GM12878 (cell line): Measurements from ENCODE around the gene HLA-DMA. TPM values are rescaled to one million over a fixed set of nuclear protein-coding genes. Genes with fewer than 3 reads are reported as not detected.

ENCODE experiments used
- ATAC-seq: fragments of 200-7000 bp; cut with Tn5 transposase; 3 replicates; pipeline ENCODE4 v1.9.1; 2020; ENCODE audit warnings: mild to moderate bottlenecking, moderate library complexity
- BruUV-seq: library from RNA; stranded (reverse); fragments of 400-500 nt; replicated peaks from 2 replicates; lab custom pipeline; 2021; lab: Mats Ljungman, UMichigan
- CTCF ChIA-PET: fragments of 300-600 bp; sonication (Branson Sonifier 250); formaldehyde crosslinking; extraction: SDS; loops from one replicate; lab custom pipeline; 2021; ENCODE audit warnings: inconsistent platforms; lab: Yijun Ruan, JAX
- POLR2A ChIA-PET: fragments of 350-600 bp; formaldehyde crosslinking; extraction: SDS; loops from one replicate; lab custom pipeline; 2021; ENCODE audit warnings: inconsistent platforms; lab: Charles Lee
- RAD21 ChIA-PET: fragments of 300-600 bp; sonication (Branson Sonifier 250); formaldehyde crosslinking; loops from one replicate; lab custom pipeline; 2023; ENCODE audit warnings: antibody characterized with exemption; ENCODE audit not compliant: unreplicated experiment; lab: Charles Lee
- SMC1A ChIA-PET: fragments of 300-600 bp; sonication (Branson Sonifier 250); formaldehyde crosslinking; loops from one replicate; lab custom pipeline; 2023; ENCODE audit not compliant: unreplicated experiment, uncharacterized antibody; lab: Charles Lee
- DNase-seq: peaks from one replicate; pipeline ENCODE4 v3.0.0-alpha.2; 2011; ENCODE audit warnings: low read depth, low spot score
- FAIRE-seq: peaks from 3 replicates; lab custom pipeline; 2011; peaks lifted over from hg19 to GRCh38; lab: Jason Lieb, UNC
- H2AFZ ChIP-seq: 2 replicates; pipeline ENCODE4 v1.6.0; 2011; ENCODE audit warnings: low read depth, low read length, control low read depth; ENCODE audit not compliant: control insufficient read depth
- H3K27ac ChIP-seq: 2 replicates; pipeline ENCODE4 v1.5.1; 2011; ENCODE audit warnings: control low read depth; ENCODE audit not compliant: control insufficient read depth, insufficient read depth
- H3K27me3 ChIP-seq, 2 experiments: replicated peaks in 1 of 2; 2 replicates each; pipeline versions ENCODE4 v1.6.0 to v1.6.1; 2011; ENCODE audit warnings: low read length in 1 of 2; ENCODE audit not compliant: control insufficient read depth in 2 of 2, insufficient read depth in 2 of 2
- H3K36me3 ChIP-seq, 2 experiments: 2 replicates each; pipeline ENCODE4 v1.5.1; 2011; ENCODE audit warnings: low read length in 1 of 2; ENCODE audit not compliant: control insufficient read depth in 2 of 2, insufficient read depth in 2 of 2
- H3K4me1 ChIP-seq: 2 replicates; pipeline ENCODE4 v1.6.1; 2011; ENCODE audit warnings: mild to moderate bottlenecking, low read length, moderate library complexity, mixed read lengths; ENCODE audit not compliant: control insufficient read depth, insufficient read depth
- H3K4me2 ChIP-seq: 2 replicates; pipeline ENCODE4 v1.6.0; 2011; ENCODE audit warnings: control low read depth; ENCODE audit not compliant: control insufficient read depth, insufficient read depth
- H3K4me3 ChIP-seq: fragments of 200-600 bp; sonication (generic); 2 replicates; pipeline ENCODE4 v1.5.1; 2016
- H3K79me2 ChIP-seq: 2 replicates; pipeline ENCODE4 v1.6.0; 2011; ENCODE audit warnings: low read length; ENCODE audit not compliant: control insufficient read depth, insufficient read depth
- H3K9ac ChIP-seq: 2 replicates; pipeline ENCODE4 v1.8.0; 2011; ENCODE audit warnings: low read length, control low read depth, mixed read lengths; ENCODE audit not compliant: control insufficient read depth, insufficient read depth
- H3K9me3 ChIP-seq: replicated peaks from 3 replicates; pipeline ENCODE4 v1.5.1; 2011; ENCODE audit warnings: mild to moderate bottlenecking, low read length; ENCODE audit not compliant: control insufficient read depth, insufficient read depth
- H4K20me1 ChIP-seq: 2 replicates; pipeline ENCODE4 v1.6.0; 2011; ENCODE audit not compliant: control insufficient read depth, insufficient read depth
- ASH2L ChIP-seq: fragments of 300-600, 200-600 bp; sonication (generic); IDR thresholded peaks from 2 replicates; pipeline ENCODE4 v1.6.1; 2017; ENCODE audit warnings: low read depth, mild to moderate bottlenecking, borderline replicate concordance
- CHD1 ChIP-seq: IDR thresholded peaks from 2 replicates; pipeline ENCODE4 v1.6.1; 2012; ENCODE audit warnings: low read depth, low read length, improper control_type of control experiment
- ESRRA ChIP-seq: IDR thresholded peaks from 2 replicates; pipeline ENCODE4 v1.6.1; 2012; ENCODE audit warnings: mild to moderate bottlenecking, low read length, improper control_type of control experiment
- IKZF2 ChIP-seq, 2 experiments: fragments of 450-650 bp; IDR thresholded peaks; 2 replicates each; pipeline ENCODE4 v1.6.1; 2017; ENCODE audit warnings: mild to moderate bottlenecking in 2 of 2, moderate library complexity in 2 of 2
- KDM1A ChIP-seq: fragments of 200-600 bp; sonication (generic); IDR thresholded peaks from 2 replicates; pipeline ENCODE4 v1.6.1; 2016; ENCODE audit warnings: borderline replicate concordance
- KLF5 ChIP-seq: fragments of 450-650 bp; IDR thresholded peaks from 2 replicates; pipeline ENCODE4 v1.6.1; 2014; ENCODE audit warnings: mild to moderate bottlenecking; ENCODE audit not compliant: partially characterized antibody
- MEF2B ChIP-seq: fragments of 450-650 bp; IDR thresholded peaks from 2 replicates; pipeline ENCODE4 v1.6.1; 2018; ENCODE audit warnings: mild to moderate bottlenecking, moderate library complexity; ENCODE audit not compliant: partially characterized antibody, poor library complexity, severe bottlenecking
- RAD51 ChIP-seq: fragments of 450-650 bp; IDR thresholded peaks from 2 replicates; pipeline ENCODE4 v1.6.1; 2016; ENCODE audit warnings: moderate library complexity, mild to moderate bottlenecking, inconsistent platforms
- RELA ChIP-seq: fragments of 450-650 bp; IDR thresholded peaks from 2 replicates; pipeline ENCODE4 v1.8.0; 2014; ENCODE audit warnings: borderline replicate concordance; ENCODE audit not compliant: partially characterized antibody
- RUNX3 ChIP-seq: IDR thresholded peaks from 2 replicates; pipeline ENCODE4 v1.6.1; 2012; ENCODE audit warnings: low read length, inconsistent platforms
- TCF12 ChIP-seq: IDR thresholded peaks from 2 replicates; pipeline ENCODE4 v1.6.1; 2011; ENCODE audit warnings: low read depth, mild to moderate bottlenecking, low read length
- YBX1 ChIP-seq: fragments of 450-650 bp; IDR thresholded peaks from 2 replicates; pipeline ENCODE4 v1.6.1; 2016; ENCODE audit warnings: antibody characterized with exemption
- ZNF207 ChIP-seq: fragments of 450-650 bp; IDR thresholded peaks from 2 replicates; pipeline ENCODE4 v1.6.1; 2014; ENCODE audit warnings: antibody characterized with exemption, mild to moderate bottlenecking, borderline replicate concordance
- WGBS: methylation state at CpG from one replicate; pipeline ENCODE4 v1.1.6; 2016; ENCODE audit warnings: low lambda C conversion rate; ENCODE audit not compliant: insufficient replicate concordance, insufficient coverage; ENCODE audit errors: missing lambda C conversion rate; 5-methylcytosine and 5-hydroxymethylcytosine counted together
- in situ Hi-C: fragments of 300-500 bp; cut with MboI; formaldehyde crosslinking; loops from 9 replicates; pipeline ENCODE4 v1.14.3; 2018; ENCODE audit warnings: mixed read lengths
- intact Hi-C: fragments of 100-400 bp; cut with micrococcal nuclease; formaldehyde crosslinking; loops from one replicate; pipeline ENCODE4 v1.14.2; 2022; ENCODE audit not compliant: unreplicated experiment
- polyA plus RNA-seq, 11 experiments: library from polyadenylated mRNA; depleted of rRNA in 4 of 11; unstranded in 6 of 11; stranded (reverse) in 5 of 11; fragments of >200 nt; fragmentation: Nextera tagmentation in 4 of 11; fragmentation: Illumina TruSeq in 1 of 11; extraction: Ambion mirVana in 4 of 11; extraction: Trizol in 1 of 11; gene quantifications; 1 replicate in 1 of 11; 2 replicates in 10 of 11; pipeline versions ENCODE4 v1.2.1 to v1.2.3, GENCODE V29; 2011 to 2016; ENCODE audit warnings: inconsistent platforms in 2 of 11, missing spikeins in 2 of 11, low read depth in 1 of 11
- total RNA-seq, 4 experiments: library from RNA; depleted of rRNA in 3 of 4; stranded (reverse); fragments of >200 nt in 3 of 4; fragmentation: Illumina TruSeq in 1 of 4; extraction: Trizol in 1 of 4; gene quantifications; 2 replicates each; pipeline versions ENCODE4 v1.2.1 to v1.2.3, GENCODE V29; 2013 to 2021
- TF ChIP-seq, protein P1 (sequence below): fragments of 450-650 bp; IDR thresholded peaks from 2 replicates; pipeline ENCODE4 v1.6.1; 2016; ENCODE audit warnings: mild to moderate bottlenecking
- TF ChIP-seq, protein P2 (sequence below): IDR thresholded peaks from 2 replicates; pipeline ENCODE4 v1.6.1; 2011; ENCODE audit warnings: low read depth, low read length, improper control_type of control experiment, borderline replicate concordance
- TF ChIP-seq, protein P3 (sequence below): fragments of 150-350 bp; IDR thresholded peaks from 2 replicates; pipeline ENCODE4 v1.6.1; 2014; ENCODE audit warnings: mild to moderate bottlenecking, low read depth, low read length

Gene HLA-DMA
- total and polyA plus RNA-seq, 10 of the 15 experiments (the other 5 are each of a cell fraction or from before 2014, with no cell fraction given) = 177 to 552 (median 309) TPM

DNA sequence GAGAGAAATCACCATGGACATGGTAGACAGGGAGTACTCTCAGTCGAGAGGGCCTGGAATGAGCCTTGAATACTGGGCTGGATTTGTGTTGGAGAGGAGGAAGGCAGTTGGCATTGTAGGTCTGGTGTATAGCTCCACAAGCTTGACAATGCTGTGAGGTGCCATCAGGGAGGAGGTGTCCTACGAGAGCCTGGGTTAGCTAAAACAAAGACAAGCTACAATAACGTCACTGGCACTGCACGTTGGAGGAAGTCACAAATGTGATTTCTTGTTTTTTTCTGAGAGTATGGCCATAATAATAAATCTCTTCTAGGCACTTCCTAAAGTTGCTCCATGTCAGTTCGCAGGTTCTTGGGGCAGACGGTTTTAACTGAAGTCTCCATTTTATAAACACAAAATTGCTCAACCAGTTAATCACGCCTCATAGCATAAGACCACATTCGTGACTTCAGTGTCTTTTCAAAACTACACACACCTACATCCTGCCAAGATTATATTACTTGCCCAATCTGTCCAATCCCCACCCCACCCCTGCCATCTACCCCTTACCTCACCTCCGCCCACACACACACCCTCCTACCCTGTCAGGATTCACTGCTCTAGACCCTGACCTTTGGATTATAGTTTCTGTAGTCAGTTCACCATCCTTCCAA lies 7.7 kb downstream of the HLA-DMA start (continued):
- TF ChIP-seq ESRRA = no peak
- peak; percentile 49; the same call in 1 of the 2 replicates for TF ChIP-seq TCF12

GRCh38 chr6:32943864-32944649 lies 8.8 kb downstream of the HLA-DMA start:
- no TSS peak for BruUV-seq
- in situ Hi-C loops = loop anchor here (10.0 kb wide), 1 partner anchor 329 kb away; no protein-coding TSS in a partner anchor
- TF ChIP-seq ASH2L (no peak), CHD1 (no peak), RAD51 (no peak), MEF2B (peak; percentile 59), RELA (no peak), RUNX3 (peak; percentile 97), KLF5 (no peak), KDM1A (no peak), ZNF207 (no peak), YBX1 (no peak), IKZF2 (IDR thresholded peaks at IDR 0.05) (peak; percentile 97)
- TF ChIP-seq, protein P1, sequence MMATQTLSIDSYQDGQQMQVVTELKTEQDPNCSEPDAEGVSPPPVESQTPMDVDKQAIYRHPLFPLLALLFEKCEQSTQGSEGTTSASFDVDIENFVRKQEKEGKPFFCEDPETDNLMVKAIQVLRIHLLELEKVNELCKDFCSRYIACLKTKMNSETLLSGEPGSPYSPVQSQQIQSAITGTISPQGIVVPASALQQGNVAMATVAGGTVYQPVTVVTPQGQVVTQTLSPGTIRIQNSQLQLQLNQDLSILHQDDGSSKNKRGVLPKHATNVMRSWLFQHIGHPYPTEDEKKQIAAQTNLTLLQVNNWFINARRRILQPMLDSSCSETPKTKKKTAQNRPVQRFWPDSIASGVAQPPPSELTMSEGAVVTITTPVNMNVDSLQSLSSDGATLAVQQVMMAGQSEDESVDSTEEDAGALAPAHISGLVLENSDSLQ = 0 out of 2 replicates have a peak, but pooled peaks have one; percentile 29
- TF ChIP-seq, protein P2, sequence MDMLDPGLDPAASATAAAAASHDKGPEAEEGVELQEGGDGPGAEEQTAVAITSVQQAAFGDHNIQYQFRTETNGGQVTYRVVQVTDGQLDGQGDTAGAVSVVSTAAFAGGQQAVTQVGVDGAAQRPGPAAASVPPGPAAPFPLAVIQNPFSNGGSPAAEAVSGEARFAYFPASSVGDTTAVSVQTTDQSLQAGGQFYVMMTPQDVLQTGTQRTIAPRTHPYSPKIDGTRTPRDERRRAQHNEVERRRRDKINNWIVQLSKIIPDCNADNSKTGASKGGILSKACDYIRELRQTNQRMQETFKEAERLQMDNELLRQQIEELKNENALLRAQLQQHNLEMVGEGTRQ = no peak
- TF ChIP-seq, protein P3, sequence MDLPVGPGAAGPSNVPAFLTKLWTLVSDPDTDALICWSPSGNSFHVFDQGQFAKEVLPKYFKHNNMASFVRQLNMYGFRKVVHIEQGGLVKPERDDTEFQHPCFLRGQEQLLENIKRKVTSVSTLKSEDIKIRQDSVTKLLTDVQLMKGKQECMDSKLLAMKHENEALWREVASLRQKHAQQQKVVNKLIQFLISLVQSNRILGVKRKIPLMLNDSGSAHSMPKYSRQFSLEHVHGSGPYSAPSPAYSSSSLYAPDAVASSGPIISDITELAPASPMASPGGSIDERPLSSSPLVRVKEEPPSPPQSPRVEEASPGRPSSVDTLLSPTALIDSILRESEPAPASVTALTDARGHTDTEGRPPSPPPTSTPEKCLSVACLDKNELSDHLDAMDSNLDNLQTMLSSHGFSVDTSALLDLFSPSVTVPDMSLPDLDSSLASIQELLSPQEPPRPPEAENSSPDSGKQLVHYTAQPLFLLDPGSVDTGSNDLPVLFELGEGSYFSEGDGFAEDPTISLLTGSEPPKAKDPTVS = no peak

More at GRCh38 chr6:32943864-32944649, 8.8 kb downstream of the HLA-DMA start:
- Histone ChIP-seq H2AFZ (no peak overlapping the region; the same call in 1 of the 2 replicates), H3K9ac (peak overlapping the region; percentile 57), H3K79me2 (peaks cover 53% of the 10 kb centered on the region), H4K20me1 (no peaks in the 10 kb centered on the region), H3K36me3 (no peaks in the 10 kb centered on the region), H3K9me3 (no peaks in the 10 kb centered on the region; the same call in 2 of the 3 replicates), H3K27ac (peak overlapping the region; percentile 96), H3K4me1 (peaks cover 54% of the 10 kb centered on the region), H3K27me3 (no peaks in the 10 kb centered on the region), H3K4me2 (peak overlapping the region; percentile 71), H3K4me3 (peak overlapping the region; percentile 64)
- SMC1A ChIA-PET = interaction anchor here (0.9 to 15.9 kb wide), 14 partner anchors 7 to 170 kb away, joined by 3 to 354 read pairs (median 6); partner anchors contain the start of genes BRD2 and HLA-DMA
- ATAC-seq = peak; percentile 74
- CTCF ChIA-PET = interaction anchor here (0.7 to 15.9 kb wide), 12 partner anchors 9 to 106 kb away, joined by 3 to 532 read pairs (median 6); partner anchors contain the start of genes BRD2, HLA-DMA and TAP2
- peak; percentile 84 for DNase-seq
- intact Hi-C loops = loop anchor here (1.0 to 10.0 kb wide), 3 partner anchors 50 to 509 kb away; partner anchors contain the start of genes HLA-DRA and TAP2
- RAD21 ChIA-PET = interaction anchor here (0.7 to 8.6 kb wide), 15 partner anchors 10 to 106 kb away, joined by 3 to 130 read pairs (median 5); partner anchors contain the start of genes BRD2, HLA-DMA and TAP2
- FAIRE-seq = peak; percentile 77
- POLR2A ChIA-PET = interaction anchor here (0.6 to 10.8 kb wide), 11 partner anchors 10 to 105 kb away, joined by 3 to 270 read pairs (median 5); partner anchors contain the start of genes BRD2, HLA-DMA, PSMB9 and TAP1
- 8% methylated on average over 4 of the region's 4 CpGs for WGBS
